Loucy (cell line): ENCODE data around the gene CTU1.

Source experiments
- EZH2phosphoT487 ChIP-seq: fragments of 200-600 bp; IDR thresholded peaks from 2 replicates; pipeline ENCODE4 v1.6.1; 2018; ENCODE audit warnings: antibody characterized with exemption, mild to moderate bottlenecking, moderate library complexity, borderline replicate concordance
- TF ChIP-seq, protein P1 (sequence below): fragments of 200-600 bp; sonication (generic); conservative IDR thresholded peaks from 2 replicates; pipeline ENCODE4 v1.5.1; 2014; ENCODE audit warnings: mild to moderate bottlenecking, antibody characterized with exemption, low read length

DNA sequence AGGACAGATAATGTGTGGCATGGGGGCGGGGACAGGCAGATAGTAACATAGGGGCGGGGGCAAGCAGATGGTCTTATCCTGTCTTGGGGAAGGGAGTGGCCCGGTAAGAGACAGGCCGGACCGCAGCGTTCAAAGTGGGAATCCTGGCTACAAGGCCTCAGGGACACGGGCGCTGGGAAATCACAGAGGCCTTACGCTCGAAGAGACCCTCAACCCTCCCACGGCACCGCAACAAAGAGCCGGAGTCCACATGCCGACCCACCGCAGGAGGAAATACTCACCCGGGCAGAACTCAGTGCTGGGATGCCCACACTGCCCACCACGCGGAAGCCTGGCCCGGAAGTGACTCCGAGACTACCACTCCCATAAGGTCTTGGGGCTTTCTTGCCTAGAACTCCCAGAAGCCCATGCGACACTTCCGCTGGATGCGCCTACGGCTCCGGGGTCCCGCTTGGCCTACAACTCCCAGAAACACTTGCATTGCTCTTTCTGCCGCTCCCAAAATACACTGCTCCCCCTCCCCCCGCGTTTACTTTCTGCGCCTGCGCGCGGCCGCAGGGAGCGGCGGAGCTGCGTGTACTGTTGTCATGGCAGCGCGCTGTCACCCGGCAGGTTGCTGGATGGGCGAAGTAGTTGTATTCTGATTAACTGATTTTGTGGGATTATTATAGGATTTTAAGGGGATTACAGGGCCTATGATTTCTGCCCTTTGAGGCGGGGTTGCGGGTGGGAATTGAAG is at the start of gene CTU1:
- TF ChIP-seq, protein P1, sequence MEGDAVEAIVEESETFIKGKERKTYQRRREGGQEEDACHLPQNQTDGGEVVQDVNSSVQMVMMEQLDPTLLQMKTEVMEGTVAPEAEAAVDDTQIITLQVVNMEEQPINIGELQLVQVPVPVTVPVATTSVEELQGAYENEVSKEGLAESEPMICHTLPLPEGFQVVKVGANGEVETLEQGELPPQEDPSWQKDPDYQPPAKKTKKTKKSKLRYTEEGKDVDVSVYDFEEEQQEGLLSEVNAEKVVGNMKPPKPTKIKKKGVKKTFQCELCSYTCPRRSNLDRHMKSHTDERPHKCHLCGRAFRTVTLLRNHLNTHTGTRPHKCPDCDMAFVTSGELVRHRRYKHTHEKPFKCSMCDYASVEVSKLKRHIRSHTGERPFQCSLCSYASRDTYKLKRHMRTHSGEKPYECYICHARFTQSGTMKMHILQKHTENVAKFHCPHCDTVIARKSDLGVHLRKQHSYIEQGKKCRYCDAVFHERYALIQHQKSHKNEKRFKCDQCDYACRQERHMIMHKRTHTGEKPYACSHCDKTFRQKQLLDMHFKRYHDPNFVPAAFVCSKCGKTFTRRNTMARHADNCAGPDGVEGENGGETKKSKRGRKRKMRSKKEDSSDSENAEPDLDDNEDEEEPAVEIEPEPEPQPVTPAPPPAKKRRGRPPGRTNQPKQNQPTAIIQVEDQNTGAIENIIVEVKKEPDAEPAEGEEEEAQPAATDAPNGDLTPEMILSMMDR: no peak
- TF ChIP-seq EZH2phosphoT487: no peak
